IgD-negative memory B cell (primary cell): ENCODE measurements around the gene RHBDL1. TPM values are rescaled to one million over a fixed set of nuclear protein-coding genes. Genes with fewer than 3 reads are reported as not detected.

Experiments
- H3K27ac Mint-ChIP-seq, 3 donors: one replicate each; pipeline ENCODE4 v1.8.0; 2020 to 2022; ENCODE audit warnings: mild to moderate bottlenecking in 3 of 3, mixed read lengths in 3 of 3, moderate library complexity in 1 of 3
- H3K27me3 Mint-ChIP-seq: one replicate; pipeline ENCODE4 v1.8.0; 2021; ENCODE audit warnings: mixed read lengths
- H3K36me3 Mint-ChIP-seq: one replicate; pipeline ENCODE4 v1.8.0; 2020; ENCODE audit warnings: mild to moderate bottlenecking, mixed read lengths
- H3K4me1 Mint-ChIP-seq, 3 donors: one replicate each; pipeline ENCODE4 v1.8.0; 2020 to 2022; ENCODE audit warnings: mixed read lengths in 3 of 3, mild to moderate bottlenecking in 1 of 3
- H3K4me3 Mint-ChIP-seq, 4 donors: one replicate each; pipeline ENCODE4 v1.8.0; 2020 to 2022; ENCODE audit warnings: mild to moderate bottlenecking in 4 of 4, mixed read lengths in 4 of 4, moderate library complexity in 3 of 4
- H3K9me3 Mint-ChIP-seq, 3 donors: one replicate each; pipeline ENCODE4 v1.8.0; 2020 to 2021; ENCODE audit warnings: mixed read lengths in 3 of 3, mild to moderate bottlenecking in 1 of 3
- polyA plus RNA-seq: library from polyadenylated mRNA; unstranded; fragments of 300-500 nt; fragmentation: Illumina TruSeq; gene quantifications from one replicate; pipeline ENCODE4 v1.2.3, GENCODE V29; 2021

Gene RHBDL1
- polyA plus RNA-seq, 1 donor from 2014 or later: 1.1 TPM

DNA sequence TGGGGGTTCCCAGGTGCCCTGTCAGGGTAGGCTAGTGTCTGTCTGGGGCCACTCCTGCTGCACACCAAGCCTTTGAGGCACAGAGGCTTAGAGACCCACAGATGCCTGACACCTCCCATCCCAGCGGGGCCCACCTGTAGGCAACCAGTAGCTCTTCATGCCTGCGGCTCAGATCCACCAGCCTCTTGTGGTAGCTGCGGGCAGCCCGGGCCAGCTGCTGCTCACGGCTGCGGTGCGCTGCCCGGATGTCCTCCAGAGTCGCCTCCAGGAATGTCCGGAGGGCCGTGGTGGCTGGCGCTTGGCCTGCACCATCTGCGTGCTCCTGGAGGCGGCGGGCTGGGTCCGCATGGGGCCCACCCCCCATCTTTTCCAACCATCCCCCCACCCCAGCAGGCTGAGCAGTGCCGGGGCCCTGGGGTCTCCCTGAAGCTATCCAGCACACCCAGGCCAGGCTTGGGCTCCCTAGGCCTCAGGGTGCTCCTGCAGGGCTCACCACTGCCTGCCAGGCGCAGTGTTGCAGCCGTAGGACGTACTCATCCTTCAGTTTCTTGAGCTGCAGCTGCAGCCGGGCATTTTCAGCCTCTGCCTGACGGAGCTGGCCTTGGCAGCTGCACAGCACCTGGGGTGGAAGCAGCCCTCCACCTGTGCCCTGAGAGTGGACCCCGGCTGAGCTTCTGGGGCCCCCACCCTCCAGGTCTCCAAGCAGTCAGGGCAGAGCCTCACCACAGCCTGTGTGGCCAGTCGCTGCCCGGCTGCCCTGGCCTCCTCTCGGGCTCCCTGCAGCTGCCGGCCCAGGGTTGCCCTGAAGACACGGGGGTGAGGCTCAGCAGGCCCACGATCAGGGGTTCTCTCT is 48.9 kb downstream of the RHBDL1 start:
- H3K9me3 Mint-ChIP-seq: no peaks in the 10 kb centered on the region
- H3K4me3 Mint-ChIP-seq: peak overlapping the region in 1 of 4 donors; percentile 40
- no peaks in the 10 kb centered on the region for H3K27me3 Mint-ChIP-seq
- H3K27ac Mint-ChIP-seq: peak overlapping the region in 2 of 3 donors; percentile 63 to 98
- H3K36me3 Mint-ChIP-seq: no peaks in the 10 kb centered on the region
- H3K4me1 Mint-ChIP-seq: peaks cover 5 to 8% (median 6%) of the 10 kb centered on the region in 3 donors

GRCh38 chr16:725041-725376 is 49.5 kb downstream of the RHBDL1 start:
- peak overlapping the region in 1 of 3 donors; percentile 98 for H3K27ac Mint-ChIP-seq
- no peaks in the 10 kb centered on the region for H3K9me3 Mint-ChIP-seq
- H3K4me3 Mint-ChIP-seq: peak overlapping the region in 1 of 4 donors; percentile 97
- no peaks in the 10 kb centered on the region for H3K27me3 Mint-ChIP-seq
- H3K4me1 Mint-ChIP-seq: peaks cover 3 to 6% (median 4%) of the 10 kb centered on the region in 3 donors
- no peaks in the 10 kb centered on the region for H3K36me3 Mint-ChIP-seq

DNA sequence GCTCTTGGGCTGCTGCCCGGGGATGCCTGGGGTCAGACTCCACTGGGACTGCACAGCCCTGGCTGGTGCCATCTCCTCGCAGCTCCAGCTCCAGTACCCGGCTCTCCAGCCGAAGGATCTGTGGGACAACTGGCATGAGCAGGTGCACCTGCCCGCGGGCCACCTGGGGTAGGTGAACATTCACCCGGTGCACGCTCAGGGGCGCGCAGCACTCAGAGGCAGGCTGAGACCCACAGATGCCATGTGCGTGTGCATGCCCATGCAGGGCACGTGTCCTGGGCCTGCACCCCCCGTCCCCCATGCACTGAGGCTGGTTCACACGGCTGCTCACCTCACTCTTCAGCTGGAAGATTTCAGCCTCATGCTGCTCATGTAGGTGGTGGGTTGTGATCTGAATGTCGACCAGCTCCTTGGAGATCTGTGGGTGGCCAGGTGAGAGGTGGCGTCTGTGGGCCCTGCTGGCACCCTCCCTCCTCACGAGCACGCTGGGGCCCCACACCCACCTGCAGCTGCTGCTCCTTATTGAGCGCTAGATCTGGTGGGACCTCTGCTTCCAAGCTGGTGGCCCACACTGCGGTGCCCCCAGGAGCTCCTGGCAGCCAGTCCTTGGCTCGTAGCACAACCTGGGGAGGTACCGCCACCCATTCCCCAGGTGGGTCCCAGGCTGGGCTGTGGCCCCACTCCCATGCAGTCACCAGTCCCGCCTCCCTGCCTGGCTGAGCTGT is 50.2 kb downstream of the RHBDL1 start:
- Mint-ChIP-seq H3K27me3 (no peaks in the 10 kb centered on the region), H3K27ac (peak overlapping the region in 2 of 3 donors; percentile 73 to 98), H3K4me1 (peaks cover 0 to 2% (median 0%) of the 10 kb centered on the region in 3 donors), H3K36me3 (no peaks in the 10 kb centered on the region), H3K9me3 (no peaks in the 10 kb centered on the region), H3K4me3 (peak overlapping the region in 3 of 4 donors; percentile 41 to 97 (median 60))

DNA sequence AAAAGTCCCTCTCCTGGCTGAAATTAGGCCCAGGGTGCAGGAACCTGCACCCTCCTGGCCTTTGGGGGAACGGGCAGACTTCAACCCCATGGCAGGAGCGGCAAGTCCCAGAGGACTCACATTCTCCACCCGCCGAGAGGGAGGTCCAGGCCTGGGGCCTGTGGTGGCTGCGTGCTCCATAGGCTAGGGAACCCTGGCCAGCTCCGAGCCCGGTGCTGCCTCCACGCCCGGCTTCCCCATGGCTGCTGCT is 50.6 kb downstream of the RHBDL1 start:
- Mint-ChIP-seq H3K27ac (peak overlapping the region in 2 of 3 donors; percentile 91 to 98), H3K27me3 (no peaks in the 10 kb centered on the region), H3K9me3 (no peaks in the 10 kb centered on the region), H3K36me3 (no peaks in the 10 kb centered on the region), H3K4me1 (peaks cover 0 to 2% (median 0%) of the 10 kb centered on the region in 3 donors), H3K4me3 (peak overlapping the region in 3 of 4 donors; percentile 79 to 97 (median 85))

- Mint-ChIP-seq H3K27me3 (no peaks in the 10 kb centered on the region), H3K36me3 (no peaks in the 10 kb centered on the region), H3K4me1 (peaks cover 0 to 2% (median 0%) of the 10 kb centered on the region in 3 donors), H3K4me3 (peak within 1 kb of the TSS; percentile 79 to 97 (median 90)), H3K9me3 (no peaks in the 10 kb centered on the region), H3K27ac (peak within 1 kb of the TSS; percentile 78 to 98 (median 91))
These were observed 51.2 kb downstream of the RHBDL1 start, which contains the start of the genes CCDC78 and HAGHL for GRCh38 chr16:726438-727290. CCDC78 (minus strand) TSS chr16:726443; CDS start chr16:726367, 76 bp downstream. HAGHL (plus strand) TSS chr16:727106; CDS start chr16:727510, 404 bp downstream.

DNA sequence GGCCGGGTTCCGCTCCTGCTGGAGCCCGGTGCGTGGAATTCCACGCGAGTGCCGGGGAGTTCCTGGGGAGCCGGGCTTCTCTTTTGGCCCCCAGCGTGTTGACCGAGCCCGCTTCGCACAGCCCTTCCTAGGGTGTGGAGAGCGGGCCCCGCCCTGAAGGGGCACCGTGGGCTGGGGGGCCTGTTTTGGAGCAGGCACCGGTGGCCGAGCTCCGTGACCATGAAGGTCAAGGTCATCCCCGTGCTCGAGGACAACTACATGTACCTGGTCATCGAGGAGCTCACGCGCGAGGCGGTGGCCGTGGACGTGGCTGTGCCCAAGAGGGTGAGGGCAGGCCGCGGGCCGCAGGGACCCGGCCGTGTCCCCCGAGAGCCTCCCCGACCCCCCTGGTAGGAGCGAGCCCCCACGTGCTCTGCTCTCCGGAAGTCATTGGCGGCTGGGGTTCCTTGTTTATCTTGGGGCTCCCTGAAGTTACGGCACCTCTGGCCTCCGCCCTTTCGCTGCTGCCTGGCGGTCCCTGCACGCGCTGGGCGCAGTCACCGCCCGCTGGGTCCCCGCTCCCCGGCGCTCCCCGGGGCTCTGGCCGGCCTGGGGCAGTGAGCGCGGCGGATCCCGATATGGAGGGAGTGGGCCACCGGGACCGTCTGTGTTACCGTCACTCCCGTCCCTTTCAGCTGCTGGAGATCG is 52.0 kb downstream of the RHBDL1 start:
- peaks cover 0 to 2% (median 0%) of the 10 kb centered on the region in 3 donors for H3K4me1 Mint-ChIP-seq
- no peaks in the 10 kb centered on the region for H3K27me3 Mint-ChIP-seq
- no peaks in the 10 kb centered on the region for H3K36me3 Mint-ChIP-seq
- H3K9me3 Mint-ChIP-seq: no peaks in the 10 kb centered on the region
- peak overlapping the region; percentile 63 to 76 (median 68) for H3K4me3 Mint-ChIP-seq
- H3K27ac Mint-ChIP-seq: peak overlapping the region in 2 of 3 donors; percentile 39 to 71

Other genes with a start within 250 kb of the RHBDL1 start
- gene CAPN15, start 148.0 kb upstream of the RHBDL1 start, polyA plus RNA-seq: 9.1 TPM
- not detected for gene PRR35, start 115.3 kb upstream of the RHBDL1 start, polyA plus RNA-seq
- gene NHLRC4, start 108.7 kb upstream of the RHBDL1 start, polyA plus RNA-seq: 4.5 TPM
- 18.9 TPM for gene PIGQ, start 105.7 kb upstream of the RHBDL1 start, polyA plus RNA-seq
- 14.7 TPM for gene RAB40C, start 85.6 kb upstream of the RHBDL1 start, polyA plus RNA-seq
- gene WFIKKN1, start 44.7 kb upstream of the RHBDL1 start, polyA plus RNA-seq: not detected
- gene METTL26, start 39.4 kb upstream of the RHBDL1 start, polyA plus RNA-seq: 81.0 TPM
- 52.8 TPM for gene MCRIP2, start 33.8 kb upstream of the RHBDL1 start, polyA plus RNA-seq
- 0.54 TPM for gene WDR90, start 26.3 kb upstream of the RHBDL1 start, polyA plus RNA-seq
- 42.7 TPM for gene RHOT2, start 7.5 kb upstream of the RHBDL1 start, polyA plus RNA-seq
- 137 TPM for gene STUB1, start 4.7 kb downstream of the RHBDL1 start, polyA plus RNA-seq
- 51.0 TPM for gene JMJD8, start 8.7 kb downstream of the RHBDL1 start, polyA plus RNA-seq
- gene WDR24, start 14.7 kb downstream of the RHBDL1 start, polyA plus RNA-seq: 15.1 TPM
- gene FBXL16, start 30.1 kb downstream of the RHBDL1 start, polyA plus RNA-seq: 4.4 TPM
- 2.8 TPM for gene METRN, start 39.4 kb downstream of the RHBDL1 start, polyA plus RNA-seq
- gene ANTKMT, start 45.5 kb downstream of the RHBDL1 start, polyA plus RNA-seq: 84.7 TPM
- 0.74 TPM for gene CCDC78, start 50.8 kb downstream of the RHBDL1 start, polyA plus RNA-seq
- gene HAGHL, start 51.4 kb downstream of the RHBDL1 start, polyA plus RNA-seq: 10.0 TPM
- 29.4 TPM for gene CIAO3, start 65.3 kb downstream of the RHBDL1 start, polyA plus RNA-seq
- gene MSLN, start 85.1 kb downstream of the RHBDL1 start, polyA plus RNA-seq: not detected
- 39.5 TPM for gene RPUSD1, start 112.7 kb downstream of the RHBDL1 start, polyA plus RNA-seq
- 4.9 TPM for gene CHTF18, start 112.9 kb downstream of the RHBDL1 start, polyA plus RNA-seq
- gene GNG13, start 125.1 kb downstream of the RHBDL1 start, polyA plus RNA-seq: not detected